Upper lobe of left lung (tissue), 4 donors: ENCODE results near the gene EPHB2.

Source experiments
- CTCF ChIP-seq, 6 experiments: fragments of 450-650 bp in 4 of 6; fragments of 200-600 bp in 2 of 6; sonication (generic) in 2 of 6; IDR thresholded peaks; one replicate each; pipeline ENCODE4 v1.5.1; 2016 to 2019; ENCODE audit warnings: antibody characterized with exemption in 6 of 6
- EP300 ChIP-seq, 4 donors: sonication (generic); formaldehyde crosslinking; IDR thresholded peaks; one replicate each; pipeline ENCODE4 v1.5.1; 2017; ENCODE audit warnings: antibody characterized with exemption in 4 of 4, control low read depth in 2 of 4

GRCh38 chr1:22814176-22815042 is 103.8 kb downstream of the EPHB2 start:
- TF ChIP-seq CTCF (IDR thresholded peaks at IDR 0.05) (no peak), EP300 (IDR thresholded peaks at IDR 0.05) (no peak)
